ENCODE data around the gene BCL2L12.
A peak's percentile ranks its signal among the peaks of the same experiment; 100 is the strongest.

The BCL2L12 gene

GRCh38 chr19:49658566-49659442, 6.9 kb upstream of the BCL2L12 start:
- no peak for TF ChIP-seq JUND (IDR thresholded peaks at IDR 0.05; ENCODE audit: low read depth)
- no peak for DNase-seq (ENCODE audit: low read depth in 1 of 2, low spot score in 1 of 2)
- in situ Hi-C loops (cut with HindIII; ENCODE audit: low pct_unique_long_range_greater_than_20kb, low sequenced_read_pairs): no loop called here

DNA sequence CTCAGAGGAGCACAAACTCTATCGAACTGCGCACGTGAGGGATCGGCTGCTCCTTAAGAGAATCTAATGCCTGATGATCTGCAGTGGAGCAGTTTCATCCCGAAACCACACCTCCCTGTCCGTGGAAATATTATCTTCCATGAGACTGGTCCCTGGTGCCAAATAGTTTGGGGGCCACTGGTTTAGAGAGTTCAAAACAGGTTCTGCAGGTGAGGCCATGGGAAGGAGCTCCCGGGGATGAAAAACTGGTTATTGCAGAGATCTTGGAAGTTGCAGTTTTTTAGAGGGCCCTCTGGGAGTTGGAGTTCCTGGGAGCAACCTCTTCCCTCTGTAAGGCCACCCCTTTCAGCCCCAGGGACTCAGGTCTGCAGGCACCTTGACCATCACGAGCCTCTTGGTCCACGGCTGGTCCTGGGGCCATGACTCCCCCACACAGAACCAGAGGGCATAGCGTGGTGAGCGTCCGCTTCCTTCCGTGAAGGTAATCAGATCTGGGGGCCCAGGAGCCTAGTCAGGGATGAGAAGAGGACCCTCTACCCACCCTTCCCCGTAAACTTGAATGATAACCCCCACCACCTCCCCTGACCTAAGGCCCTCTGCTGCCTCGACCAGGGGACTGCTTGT, 5.3 kb upstream of the BCL2L12 start:
- in situ Hi-C loops (cut with HindIII; ENCODE audit: low pct_unique_long_range_greater_than_20kb, low sequenced_read_pairs): no loop called here
- DNase-seq (ENCODE audit: low read depth in 1 of 2, low spot score in 1 of 2): peak in 1 of 2 experiments; percentile 52
- TF ChIP-seq JUND (IDR thresholded peaks at IDR 0.05; ENCODE audit: low read depth): no peak

- in situ Hi-C loops (cut with HindIII; ENCODE audit: low pct_unique_long_range_greater_than_20kb, low sequenced_read_pairs): no loop called here
- DNase-seq (ENCODE audit: low read depth in 1 of 2, low spot score in 1 of 2): no peak
- TF ChIP-seq JUND (IDR thresholded peaks at IDR 0.05; ENCODE audit: low read depth): no peak
Observed at GRCh38 chr19:49662011-49662410, 3.7 kb upstream of the BCL2L12 start.

DNA sequence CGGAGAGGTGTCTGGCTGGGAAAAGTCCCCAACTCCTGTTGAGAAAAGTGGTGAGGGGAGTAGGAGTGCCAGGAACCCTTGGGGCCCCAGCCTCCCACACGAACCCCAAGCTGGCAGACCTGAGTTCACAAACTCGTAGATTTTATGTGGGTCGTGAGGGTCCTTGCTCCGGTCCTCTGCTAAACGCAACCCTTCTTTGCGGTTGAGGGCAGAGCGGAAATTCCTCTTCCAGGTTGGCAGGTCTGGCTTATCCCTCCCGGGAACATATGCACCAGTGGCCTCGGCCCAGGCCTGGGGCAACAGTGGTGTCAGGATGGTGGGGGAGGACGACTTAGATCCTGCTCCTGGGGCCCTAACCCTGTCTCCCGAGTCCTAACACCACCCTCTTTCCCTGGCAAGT, 2.5 kb upstream of the BCL2L12 start:
- in situ Hi-C loops (cut with HindIII; ENCODE audit: low pct_unique_long_range_greater_than_20kb, low sequenced_read_pairs): no loop called here
- no peak for TF ChIP-seq JUND (IDR thresholded peaks at IDR 0.05; ENCODE audit: low read depth)
- no peak for DNase-seq (ENCODE audit: low read depth in 1 of 2, low spot score in 1 of 2)

GRCh38 chr19:49664171-49665035, 1.3 kb upstream of the BCL2L12 start:
- TF ChIP-seq JUND (IDR thresholded peaks at IDR 0.05; ENCODE audit: low read depth): no peak
- in situ Hi-C loops (cut with HindIII; ENCODE audit: low pct_unique_long_range_greater_than_20kb, low sequenced_read_pairs): no loop called here
- DNase-seq (ENCODE audit: low read depth in 1 of 2, low spot score in 1 of 2): peak; percentile 84 to 94

DNA sequence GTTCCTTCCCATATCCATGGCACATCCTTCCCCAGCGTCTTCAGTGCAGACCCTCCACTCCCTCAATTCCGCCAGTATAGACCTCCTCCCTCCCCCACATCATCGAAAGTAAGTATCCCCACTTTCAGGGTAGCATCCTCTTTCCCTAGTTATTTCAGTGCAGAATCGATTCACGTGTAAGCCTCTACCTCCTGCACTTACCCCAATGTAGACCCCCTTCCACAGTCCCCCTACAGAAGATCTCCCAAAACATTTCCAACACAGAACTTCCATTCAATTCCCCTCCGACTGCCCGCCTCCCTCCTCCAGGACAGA, 740 bp upstream of the BCL2L12 start:
- no peak for DNase-seq (ENCODE audit: low read depth in 1 of 2, low spot score in 1 of 2)
- TF ChIP-seq JUND (IDR thresholded peaks at IDR 0.05; ENCODE audit: low read depth): no peak
- in situ Hi-C loops (cut with HindIII; ENCODE audit: low pct_unique_long_range_greater_than_20kb, low sequenced_read_pairs): no loop called here

- no peak for DNase-seq (ENCODE audit: low read depth in 1 of 2, low spot score in 1 of 2)
- TF ChIP-seq JUND (IDR thresholded peaks at IDR 0.05; ENCODE audit: low read depth): no peak
- in situ Hi-C loops (cut with HindIII; ENCODE audit: low pct_unique_long_range_greater_than_20kb, low sequenced_read_pairs): no loop called here
Observed at GRCh38 chr19:49666120-49666444, 349 bp downstream of the BCL2L12 start.

- no peak for TF ChIP-seq JUND (IDR thresholded peaks at IDR 0.05; ENCODE audit: low read depth)
- in situ Hi-C loops (cut with HindIII; ENCODE audit: low pct_unique_long_range_greater_than_20kb, low sequenced_read_pairs): no loop called here
- DNase-seq (ENCODE audit: low read depth in 1 of 2, low spot score in 1 of 2): no peak
Observed at GRCh38 chr19:49667473-49667872, 1.7 kb downstream of the BCL2L12 start.

- no peak for TF ChIP-seq JUND (IDR thresholded peaks at IDR 0.05; ENCODE audit: low read depth)
- in situ Hi-C loops (cut with HindIII; ENCODE audit: low pct_unique_long_range_greater_than_20kb, low sequenced_read_pairs): no loop called here
- no peak for DNase-seq (ENCODE audit: low read depth in 1 of 2, low spot score in 1 of 2)
Observed at GRCh38 chr19:49669516-49669915, 3.8 kb downstream of the BCL2L12 start.

- peak; percentile 76 to 93 for DNase-seq (ENCODE audit: low read depth in 1 of 2, low spot score in 1 of 2)
- TF ChIP-seq JUND (IDR thresholded peaks at IDR 0.05; ENCODE audit: low read depth): no peak
- in situ Hi-C loops (cut with HindIII; ENCODE audit: low pct_unique_long_range_greater_than_20kb, low sequenced_read_pairs): no loop called here
Observed at GRCh38 chr19:49672131-49672919, 6.6 kb downstream of the BCL2L12 start.

DNA sequence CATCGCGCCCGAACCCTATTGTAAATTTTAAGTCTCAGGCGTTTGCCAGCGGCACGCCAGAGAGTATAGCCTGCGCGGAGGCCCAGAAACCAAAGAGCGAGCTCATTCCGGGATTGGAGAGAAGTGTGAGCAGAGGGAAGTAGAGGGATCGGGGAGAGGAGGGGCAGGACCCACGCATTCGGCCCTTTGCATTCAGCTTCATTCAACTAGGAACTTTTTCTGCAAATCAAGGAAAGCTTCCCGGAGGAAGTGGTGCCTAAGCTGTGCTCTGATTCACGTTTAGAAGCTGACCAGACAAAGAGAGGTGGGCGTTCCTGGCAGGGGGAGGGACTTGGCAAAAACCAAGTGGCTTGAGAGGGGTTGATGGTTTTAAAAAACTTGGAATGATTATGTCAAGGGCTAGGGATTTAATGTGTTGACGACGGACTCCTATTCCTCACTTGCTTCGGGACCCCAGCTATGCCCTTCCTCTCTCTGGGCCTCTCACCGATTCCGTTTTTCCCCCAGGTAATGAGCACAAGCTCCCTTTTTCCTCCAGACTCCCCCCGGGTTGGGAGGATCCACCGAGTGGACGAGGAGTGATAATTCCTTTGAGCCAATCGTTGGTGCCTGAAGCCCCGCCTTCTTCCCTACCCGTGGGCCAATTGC, 10.5 kb downstream of the BCL2L12 start:
- in situ Hi-C loops (cut with HindIII; ENCODE audit: low pct_unique_long_range_greater_than_20kb, low sequenced_read_pairs): no loop called here
- peak in 1 of 2 experiments; percentile 55 for DNase-seq (ENCODE audit: low read depth in 1 of 2, low spot score in 1 of 2)
- no peak for TF ChIP-seq JUND (IDR thresholded peaks at IDR 0.05; ENCODE audit: low read depth)

DNA sequence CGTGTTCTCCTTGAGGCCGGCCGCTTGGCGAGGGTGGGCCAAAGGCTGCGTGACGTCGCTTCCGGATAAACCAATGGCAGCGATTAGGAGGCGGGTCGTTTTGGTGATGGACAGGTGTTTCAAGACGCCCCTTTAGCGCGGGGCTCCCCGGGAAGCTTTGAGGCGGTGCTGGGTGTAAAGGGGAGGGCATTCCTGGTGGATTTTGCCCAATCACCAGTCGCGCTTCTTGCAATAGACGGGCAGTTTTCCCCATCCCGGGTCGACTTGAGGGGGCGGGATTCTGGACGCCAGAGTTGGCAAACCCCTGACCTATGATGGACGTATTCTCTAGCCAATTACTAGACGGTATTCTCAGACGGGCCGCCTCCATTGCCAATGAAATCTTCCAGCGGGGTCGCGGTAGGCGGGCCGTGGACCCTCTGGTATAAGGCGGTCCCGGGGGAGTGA, 11.1 kb downstream of the BCL2L12 start:
- TF ChIP-seq JUND (IDR thresholded peaks at IDR 0.05; ENCODE audit: low read depth): no peak
- in situ Hi-C loops (cut with HindIII; ENCODE audit: low pct_unique_long_range_greater_than_20kb, low sequenced_read_pairs): no loop called here
- peak; percentile 95 to 99 for DNase-seq (ENCODE audit: low read depth in 1 of 2, low spot score in 1 of 2)
